GM10266 (cell line): ENCODE data around the gene KCTD5.
"Not testable (repeated sequence)": the region's sequence is repeated elsewhere in the genome, so short reads cannot be mapped to it uniquely, and the experiment has no call there.

Source experiments
- DNase-seq: peaks from one replicate; pipeline ENCODE4 v3.0.0; 2012; ENCODE audit errors: extremely low spot score
- CTCF ChIP-seq: IDR thresholded peaks from 2 replicates; pipeline ENCODE4 v1.5.1; 2012; ENCODE audit warnings: mild to moderate bottlenecking, low read depth; ENCODE audit not compliant: control insufficient read depth, insufficient read depth; ENCODE audit errors: missing control alignments

The KCTD5 gene, protein sequence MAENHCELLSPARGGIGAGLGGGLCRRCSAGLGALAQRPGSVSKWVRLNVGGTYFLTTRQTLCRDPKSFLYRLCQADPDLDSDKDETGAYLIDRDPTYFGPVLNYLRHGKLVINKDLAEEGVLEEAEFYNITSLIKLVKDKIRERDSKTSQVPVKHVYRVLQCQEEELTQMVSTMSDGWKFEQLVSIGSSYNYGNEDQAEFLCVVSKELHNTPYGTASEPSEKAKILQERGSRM

DNA sequence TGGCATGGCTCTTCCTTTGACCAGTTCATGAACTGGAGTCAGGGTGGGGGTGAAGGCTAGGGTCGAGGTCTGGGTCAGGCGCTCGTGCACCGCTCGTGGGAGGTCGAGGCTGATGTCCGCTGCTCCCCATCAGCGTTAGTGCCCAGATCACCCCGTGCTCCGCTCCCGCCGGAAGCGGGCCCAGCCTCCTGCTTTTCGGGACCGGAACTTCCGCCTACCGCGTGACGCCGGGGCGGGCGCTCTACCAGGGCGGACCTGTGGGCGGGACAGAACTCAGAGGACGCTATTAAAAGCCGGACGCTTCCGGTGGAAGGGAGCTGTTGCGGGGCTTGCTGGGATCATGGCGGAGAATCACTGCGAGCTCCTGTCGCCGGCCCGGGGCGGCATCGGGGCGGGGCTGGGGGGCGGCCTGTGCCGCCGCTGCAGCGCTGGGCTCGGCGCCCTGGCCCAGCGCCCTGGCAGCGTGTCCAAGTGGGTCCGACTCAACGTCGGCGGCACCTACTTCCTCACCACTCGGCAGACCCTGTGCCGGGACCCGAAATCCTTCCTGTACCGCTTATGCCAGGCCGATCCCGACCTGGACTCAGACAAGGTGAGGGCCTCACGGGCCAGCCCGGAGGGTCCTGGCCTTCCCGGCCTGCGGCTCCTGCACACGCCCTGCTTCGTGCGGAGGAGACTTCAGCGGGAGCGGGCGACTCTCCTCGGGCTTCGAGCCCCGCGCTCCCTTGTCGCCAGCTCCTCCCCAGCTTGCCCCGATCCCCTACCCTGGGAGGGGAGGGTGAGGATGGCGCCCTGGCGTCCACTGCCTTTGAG, at the start of gene KCTD5:
Gene KCTD5 (plus strand): TSS at position 315 of the 813 bp plus-strand sequence. CDS start 26 bp downstream, at position 341.
- no peak for TF ChIP-seq CTCF
- DNase-seq, result peak; percentile 97

GRCh38 chr16:2639071-2639721, 43.1 kb upstream of the KCTD5 start:
- DNase-seq, result not testable (repeated sequence)
- peak; percentile 34 for TF ChIP-seq CTCF

GRCh38 chr16:2639722-2640072, 42.6 kb upstream of the KCTD5 start:
- not testable (repeated sequence) for DNase-seq

GRCh38 chr16:2642561-2642960, 39.8 kb upstream of the KCTD5 start:
- not testable (repeated sequence) for DNase-seq

- not testable (repeated sequence) for DNase-seq
Measured at GRCh38 chr16:2644754-2645453, 37.4 kb upstream of the KCTD5 start.

GRCh38 chr16:2651268-2651871, 31.0 kb upstream of the KCTD5 start:
- DNase-seq, result not testable (repeated sequence)

DNA sequence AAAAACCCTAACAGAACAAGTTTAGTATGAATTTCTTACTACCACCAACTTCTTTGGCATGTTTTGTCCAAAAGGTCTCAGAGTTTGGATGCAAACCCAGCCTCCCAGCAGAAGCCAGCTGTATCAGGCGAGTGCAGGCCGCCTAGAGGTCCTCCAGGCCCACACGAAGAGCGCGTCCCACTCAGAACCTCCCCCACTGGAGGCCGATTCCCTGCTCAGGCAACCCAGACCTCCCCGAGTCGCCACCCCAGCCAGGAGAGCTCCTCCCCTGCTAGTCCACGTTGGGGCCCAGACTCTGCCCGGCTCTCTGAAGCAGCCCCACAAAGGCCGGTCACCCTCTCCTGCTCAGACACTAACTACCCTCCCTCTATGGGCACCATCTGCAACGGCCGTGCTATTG, 28.4 kb upstream of the KCTD5 start:
- not testable (repeated sequence) for DNase-seq

GRCh38 chr16:2654949-2655348, 27.4 kb upstream of the KCTD5 start:
- not testable (repeated sequence) for DNase-seq

DNA sequence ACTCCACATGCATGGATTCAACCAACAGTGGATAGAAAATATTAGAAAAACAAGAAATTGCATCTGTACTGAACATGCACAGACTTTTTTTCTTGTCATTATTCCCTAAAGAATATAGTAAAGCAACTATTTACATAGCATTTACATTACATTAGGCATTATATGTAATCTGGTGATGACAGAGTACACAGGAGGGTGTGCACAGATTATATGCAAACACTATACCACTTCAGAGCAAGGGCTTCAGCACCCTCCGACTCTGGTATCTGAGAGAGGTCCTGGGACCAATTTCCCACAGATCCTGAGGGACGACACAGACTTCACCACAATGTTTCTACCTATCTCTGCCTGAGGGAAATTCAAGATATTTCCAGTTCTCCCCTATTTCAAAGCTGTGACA, 25.3 kb upstream of the KCTD5 start:
- DNase-seq, result no peak
- TF ChIP-seq CTCF, result no peak

GRCh38 chr16:2657803-2658202, 24.5 kb upstream of the KCTD5 start:
- not testable (repeated sequence) for DNase-seq

- not testable (repeated sequence) for DNase-seq
Measured at GRCh38 chr16:2659560-2659959, 22.8 kb upstream of the KCTD5 start.

DNA sequence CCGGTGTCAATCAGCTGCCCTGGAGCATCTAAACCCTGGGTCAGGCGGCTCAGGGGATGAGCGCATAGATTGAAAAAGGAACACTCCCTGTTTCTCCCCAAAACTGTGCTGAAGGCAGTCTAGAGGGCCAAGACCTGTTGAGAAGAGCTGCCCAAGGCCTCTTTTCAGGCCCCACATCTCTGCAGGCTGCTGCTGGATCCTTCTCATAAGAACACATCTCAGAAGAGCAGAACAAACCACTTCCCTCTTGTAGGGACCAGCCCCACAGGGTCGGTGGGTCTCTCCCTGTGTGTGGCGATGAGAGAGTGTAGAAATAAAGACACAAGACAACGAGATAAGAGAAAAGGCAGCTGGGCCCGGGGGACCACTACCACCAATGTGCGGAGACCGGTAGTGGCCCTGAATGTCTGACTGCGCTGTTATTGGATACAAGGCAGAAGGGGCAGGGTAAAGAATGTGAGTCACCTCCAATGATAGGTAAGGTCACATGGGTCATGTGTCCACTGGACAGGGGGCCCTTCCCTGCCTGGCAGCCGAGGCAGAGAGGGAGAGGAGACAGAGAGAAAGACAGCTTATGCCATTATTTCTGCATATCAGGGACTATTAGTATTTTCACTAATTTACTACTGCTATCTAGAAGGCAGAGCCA, 22.2 kb upstream of the KCTD5 start:
- DNase-seq, result not testable (repeated sequence)
